MCF 10A (cell line): Measurements from ENCODE around the gene AVL9. TPM values are rescaled to one million over a fixed set of nuclear protein-coding genes. Genes with fewer than 3 reads are reported as not detected.
"Not testable (repeated sequence)": the region's sequence is repeated elsewhere in the genome, so short reads cannot be mapped to it uniquely, and the experiment has no call there.

Experiments
- BruUV-seq: library from RNA; stranded (reverse); fragments of 400-500 nt; replicated peaks from 2 replicates; lab custom pipeline; 2021; lab: Mats Ljungman, UMichigan
- CTCF ChIA-PET: fragments of 300-600 bp; sonication (Branson Sonifier 250); formaldehyde crosslinking; extraction: SDS; loops from one replicate; lab custom pipeline; 2021; ENCODE audit warnings: antibody characterized with exemption, inconsistent platforms; lab: Yijun Ruan, JAX
- POLR2A ChIA-PET: fragments of 300-600, 350-650 bp; sonication (Branson Sonifier 250); formaldehyde crosslinking; extraction: SDS; loops from one replicate; lab custom pipeline; 2020; ENCODE audit warnings: antibody characterized with exemption, inconsistent platforms; lab: Yijun Ruan, JAX
- DNase-seq: peaks from one replicate; pipeline ENCODE4 v3.0.0-alpha.2; 2018; ENCODE audit not compliant: unreplicated experiment
- H3K27ac Mint-ChIP-seq: one replicate; pipeline ENCODE4 v1.8.0; 2022; ENCODE audit warnings: mild to moderate bottlenecking, low read depth, mixed read lengths; ENCODE audit not compliant: unreplicated experiment
- H3K27me3 Mint-ChIP-seq: one replicate; pipeline ENCODE4 v1.8.0; 2022; ENCODE audit warnings: mixed read lengths; ENCODE audit not compliant: insufficient read depth, unreplicated experiment
- H3K36me3 Mint-ChIP-seq: one replicate; pipeline ENCODE4 v1.8.0; 2022; ENCODE audit warnings: mild to moderate bottlenecking, moderate library complexity, mixed read lengths; ENCODE audit not compliant: insufficient read depth, unreplicated experiment
- H3K4me1 Mint-ChIP-seq: one replicate; pipeline ENCODE4 v1.8.0; 2022; ENCODE audit warnings: mixed read lengths; ENCODE audit not compliant: insufficient read depth, unreplicated experiment
- H3K4me3 Mint-ChIP-seq: one replicate; pipeline ENCODE4 v1.8.0; 2022; ENCODE audit warnings: mild to moderate bottlenecking, moderate library complexity, mixed read lengths; ENCODE audit not compliant: unreplicated experiment
- H3K9me3 Mint-ChIP-seq: one replicate; pipeline ENCODE4 v1.8.0; 2022; ENCODE audit warnings: mixed read lengths; ENCODE audit not compliant: unreplicated experiment
- intact Hi-C: fragments of 100-400 bp; cut with micrococcal nuclease; formaldehyde crosslinking; loops from 2 replicates; pipeline ENCODE4 v1.14.1; 2022
- total RNA-seq: library from RNA; stranded (reverse); gene quantifications from 2 replicates; pipeline ENCODE4 v1.2.3, GENCODE V29; 2022
- TF ChIP-seq, protein P1 (sequence below): fragments of 200-600 bp; IDR thresholded peaks from one replicate; pipeline ENCODE4 v1.8.0; 2022; ENCODE audit warnings: antibody characterized with exemption, mild to moderate bottlenecking; ENCODE audit not compliant: unreplicated experiment

The AVL9 gene
- total RNA-seq, 1 experiment from 2014 or later, result 38.6 TPM

DNA sequence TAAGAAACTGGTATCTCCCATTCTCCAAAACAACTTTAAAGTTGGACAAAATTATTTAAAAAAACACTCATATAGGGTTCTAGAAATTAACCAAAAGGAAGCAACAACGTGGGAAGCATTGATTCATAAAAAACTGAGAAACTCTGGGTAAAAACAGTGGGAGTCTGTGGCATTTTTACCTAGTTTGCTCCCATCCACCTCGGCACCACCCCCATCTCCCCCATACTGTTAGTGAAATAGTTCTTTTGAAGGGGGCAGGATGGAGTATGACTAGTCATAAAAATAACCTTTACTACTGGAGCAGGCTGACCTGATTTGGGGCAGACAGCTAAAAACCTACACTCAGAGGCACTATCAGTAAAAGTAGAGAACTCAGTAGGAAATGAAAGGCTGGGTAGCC lies 123.2 kb downstream of the AVL9 start:
- Mint-ChIP-seq H3K27ac (no peak overlapping the region), H3K27me3 (no peaks in the 10 kb centered on the region), H3K9me3 (no peaks in the 10 kb centered on the region), H3K36me3 (no peaks in the 10 kb centered on the region), H3K4me3 (no peak overlapping the region), H3K4me1 (peaks cover 12% of the 10 kb centered on the region)
- DNase-seq, result no peak
- POLR2A ChIA-PET, result no interaction called here
- no TSS peak for BruUV-seq
- CTCF ChIA-PET, result no interaction called here
- TF ChIP-seq, protein P1, sequence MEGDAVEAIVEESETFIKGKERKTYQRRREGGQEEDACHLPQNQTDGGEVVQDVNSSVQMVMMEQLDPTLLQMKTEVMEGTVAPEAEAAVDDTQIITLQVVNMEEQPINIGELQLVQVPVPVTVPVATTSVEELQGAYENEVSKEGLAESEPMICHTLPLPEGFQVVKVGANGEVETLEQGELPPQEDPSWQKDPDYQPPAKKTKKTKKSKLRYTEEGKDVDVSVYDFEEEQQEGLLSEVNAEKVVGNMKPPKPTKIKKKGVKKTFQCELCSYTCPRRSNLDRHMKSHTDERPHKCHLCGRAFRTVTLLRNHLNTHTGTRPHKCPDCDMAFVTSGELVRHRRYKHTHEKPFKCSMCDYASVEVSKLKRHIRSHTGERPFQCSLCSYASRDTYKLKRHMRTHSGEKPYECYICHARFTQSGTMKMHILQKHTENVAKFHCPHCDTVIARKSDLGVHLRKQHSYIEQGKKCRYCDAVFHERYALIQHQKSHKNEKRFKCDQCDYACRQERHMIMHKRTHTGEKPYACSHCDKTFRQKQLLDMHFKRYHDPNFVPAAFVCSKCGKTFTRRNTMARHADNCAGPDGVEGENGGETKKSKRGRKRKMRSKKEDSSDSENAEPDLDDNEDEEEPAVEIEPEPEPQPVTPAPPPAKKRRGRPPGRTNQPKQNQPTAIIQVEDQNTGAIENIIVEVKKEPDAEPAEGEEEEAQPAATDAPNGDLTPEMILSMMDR, result no peak
- intact Hi-C loops, result no loop called here

DNA sequence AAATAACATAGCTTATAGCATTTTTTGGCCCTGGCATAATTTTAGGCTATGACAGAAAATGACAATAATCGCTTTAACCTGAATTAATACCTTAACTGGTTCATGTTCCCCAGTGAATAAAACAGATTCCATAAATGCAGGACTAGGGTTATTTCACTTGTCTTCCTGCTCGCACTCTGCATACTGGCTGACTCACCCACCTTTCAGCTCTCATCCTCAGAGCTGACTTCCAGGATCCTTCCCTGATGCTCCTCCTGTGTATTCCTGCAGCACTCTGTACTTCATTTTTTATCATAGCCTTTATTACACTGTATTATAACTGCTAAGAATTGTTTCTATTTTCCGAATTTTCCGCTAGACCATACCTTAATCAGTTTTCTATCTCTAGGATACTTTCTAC lies 123.7 kb downstream of the AVL9 start:
- ChIA-PET CTCF (interaction anchor here (0.6 kb wide), 1 partner anchor 345 kb away, joined by 4 read pairs; no protein-coding TSS in a partner anchor), POLR2A (no interaction called here)
- Mint-ChIP-seq H3K36me3 (no peaks in the 10 kb centered on the region), H3K9me3 (no peaks in the 10 kb centered on the region), H3K4me3 (no peak overlapping the region), H3K27ac (no peak overlapping the region), H3K4me1 (peaks cover 12% of the 10 kb centered on the region), H3K27me3 (no peaks in the 10 kb centered on the region)
- BruUV-seq, result no TSS peak
- DNase-seq, result no peak
- TF ChIP-seq, protein P1, result no peak
- intact Hi-C loops, result no loop called here

DNA sequence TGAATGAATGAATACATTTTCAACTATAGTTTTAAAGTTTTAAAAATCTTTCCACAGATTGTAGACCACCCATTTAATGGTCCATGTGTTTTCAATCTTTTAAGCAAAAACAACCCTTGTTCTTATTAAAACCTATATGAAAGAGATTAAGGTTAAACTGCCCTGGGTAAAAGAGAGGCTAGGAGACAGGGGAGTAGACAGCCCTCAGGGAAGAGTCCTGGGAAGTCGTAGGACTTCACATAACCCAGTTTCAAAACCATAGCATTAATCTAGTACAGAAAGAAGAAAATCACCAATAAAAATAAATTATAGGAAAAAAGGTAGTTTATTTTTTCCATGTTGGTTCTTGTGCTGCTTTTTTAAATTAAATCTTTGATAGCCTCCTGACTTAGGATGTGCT lies 124.1 kb downstream of the AVL9 start:
- intact Hi-C loops, POLR2A ChIA-PET, H3K36me3 Mint-ChIP-seq, H3K27me3 Mint-ChIP-seq, H3K4me3 Mint-ChIP-seq, H3K9me3 Mint-ChIP-seq, H3K27ac Mint-ChIP-seq, DNase-seq, BruUV-seq: not testable (repeated sequence)
- H3K4me1 Mint-ChIP-seq, result peaks cover 12% of the 10 kb centered on the region
- CTCF ChIA-PET, result interaction anchor here (0.6 kb wide), 1 partner anchor 346 kb away, joined by 4 read pairs; no protein-coding TSS in a partner anchor

DNA sequence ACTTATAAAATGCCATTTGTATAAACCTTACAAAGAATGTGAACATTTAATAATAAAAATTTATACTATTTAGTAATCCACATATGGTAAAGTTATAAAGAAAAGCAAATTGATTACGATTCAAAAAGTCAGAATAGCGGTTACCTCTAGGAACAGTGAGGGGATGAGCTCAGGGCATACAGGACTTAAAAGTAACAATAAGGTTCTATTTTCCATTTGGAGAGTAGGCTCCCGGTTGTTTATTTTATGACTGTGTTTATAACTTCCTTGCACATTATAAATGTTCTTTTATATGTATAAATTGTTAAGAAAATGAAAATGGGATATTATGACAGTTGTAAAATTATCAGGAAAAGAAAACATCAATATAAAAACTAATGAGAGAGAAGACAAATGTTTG lies 135.7 kb downstream of the AVL9 start:
- Mint-ChIP-seq H3K36me3 (no peaks in the 10 kb centered on the region), H3K9me3 (no peaks in the 10 kb centered on the region), H3K4me1 (no peaks in the 10 kb centered on the region), H3K27ac (no peak overlapping the region), H3K4me3 (no peak overlapping the region), H3K27me3 (no peaks in the 10 kb centered on the region)
- BruUV-seq, result no TSS peak
- TF ChIP-seq, protein P1, result no peak
- intact Hi-C loops, result no loop called here
- DNase-seq, result no peak
- ChIA-PET POLR2A (no interaction called here), CTCF (no interaction called here)

DNA sequence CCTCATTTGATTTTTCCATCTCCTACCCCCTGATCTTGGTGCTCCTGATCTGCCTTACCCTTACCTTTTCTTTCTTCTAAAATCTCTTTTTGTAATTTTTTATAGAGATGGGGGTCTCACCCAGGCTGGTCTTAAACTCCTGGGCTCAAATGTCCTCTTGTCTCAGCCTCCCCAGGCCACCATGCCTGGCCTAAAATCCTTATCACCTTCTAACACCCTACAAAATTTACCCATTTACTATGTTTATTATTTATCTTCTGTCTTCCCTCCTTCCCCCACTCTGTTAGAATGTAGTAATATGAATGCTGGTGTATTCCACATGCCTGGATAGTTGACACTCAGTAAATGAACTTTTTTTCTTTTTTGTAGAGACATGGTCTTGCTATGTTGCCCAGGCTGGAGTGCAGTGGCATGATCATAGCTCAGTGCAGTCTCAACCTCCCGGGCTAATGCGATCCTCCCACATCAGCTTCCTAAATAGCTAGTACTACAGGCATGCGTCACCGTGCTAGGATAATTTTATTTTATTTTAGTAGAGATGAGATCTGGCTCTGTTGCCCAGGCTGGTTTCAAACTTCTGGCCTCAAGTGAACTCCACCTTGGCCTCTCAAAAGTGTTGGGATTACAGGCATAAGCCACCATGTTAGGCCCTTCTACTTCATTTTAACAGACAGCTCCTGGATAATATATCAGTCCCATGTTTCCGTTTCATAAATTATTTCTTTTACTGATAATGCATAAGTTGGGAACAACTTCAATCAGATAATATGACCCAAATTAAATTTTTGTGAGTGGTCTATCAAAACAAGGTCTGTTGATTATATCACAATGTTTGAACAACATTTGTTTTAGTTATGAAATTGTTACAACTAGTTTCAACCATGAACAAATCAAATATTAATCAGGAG lies 136.6 kb downstream of the AVL9 start:
- H3K4me3 Mint-ChIP-seq, DNase-seq, H3K27me3 Mint-ChIP-seq, H3K27ac Mint-ChIP-seq, H3K9me3 Mint-ChIP-seq, H3K4me1 Mint-ChIP-seq, intact Hi-C loops, BruUV-seq, H3K36me3 Mint-ChIP-seq: not testable (repeated sequence)
- ChIA-PET CTCF (interaction anchor here (0.6 kb wide), 1 partner anchor 9 kb away, joined by 3 read pairs; no protein-coding TSS in a partner anchor), POLR2A (interaction anchor here (1.1 kb wide), 1 partner anchor 1200 kb away, joined by 3 read pairs; no protein-coding TSS in a partner anchor)

DNA sequence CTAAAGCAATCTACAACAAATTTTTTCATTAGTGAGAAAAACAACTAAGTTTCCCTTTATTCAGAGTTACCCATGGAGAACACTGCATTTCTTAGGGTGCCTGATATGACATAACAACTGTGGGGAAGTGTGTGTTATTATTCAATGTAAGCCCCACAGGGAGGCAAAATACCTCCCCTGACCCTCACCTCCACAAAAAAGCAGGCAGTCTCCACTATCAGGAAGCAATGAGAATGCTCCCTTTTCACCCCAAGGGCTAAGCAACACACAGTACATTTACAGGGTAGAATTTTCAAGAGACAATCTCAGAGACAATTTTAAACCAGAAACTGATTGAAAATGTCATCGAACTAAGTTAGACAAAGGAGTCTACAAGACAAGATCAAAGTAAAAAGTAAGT lies 138.2 kb downstream of the AVL9 start:
- intact Hi-C loops, H3K36me3 Mint-ChIP-seq, POLR2A ChIA-PET, DNase-seq, H3K4me1 Mint-ChIP-seq, H3K4me3 Mint-ChIP-seq, H3K27me3 Mint-ChIP-seq, BruUV-seq, CTCF ChIA-PET, H3K27ac Mint-ChIP-seq, H3K9me3 Mint-ChIP-seq: not testable (repeated sequence)
